Naive thymus-derived CD4-positive, alpha-beta T cell (primary cell): Measurements from ENCODE around the gene VMO1. TPM values are rescaled to one million over a fixed set of nuclear protein-coding genes. Genes with fewer than 3 reads are reported as not detected.
A peak's percentile ranks its signal among the peaks of the same experiment; 100 is the strongest.
"Not testable (repeated sequence)": the region's sequence is repeated elsewhere in the genome, so short reads cannot be mapped to it uniquely, and the experiment has no call there.

ENCODE experiments used
- ATAC-seq: fragments of 150-1000 bp; cut with Tn5 transposase; 2 replicates; pipeline ENCODE4 v1.10.0; 2021; ENCODE audit warnings: mild to moderate bottlenecking, moderate library complexity
- CTCF ChIA-PET: fragments of 350-600 bp; sonication (Branson Sonifier 250); formaldehyde crosslinking; loops from one replicate; lab custom pipeline; 2021; ENCODE audit warnings: antibody characterized with exemption; lab: Charles Lee
- POLR2A ChIA-PET: fragments of 350-600 bp; sonication (Branson Sonifier 250); formaldehyde crosslinking; loops from one replicate; lab custom pipeline; 2021; ENCODE audit warnings: antibody characterized with exemption, inconsistent platforms; lab: Charles Lee
- DNase-seq, 9 donors: peaks; one replicate each; pipeline versions ENCODE4 v3.0.0 to v3.0.0-alpha.2; 2020 to 2022; ENCODE audit warnings: mixed read lengths in 1 of 9
- H3K27ac ChIP-seq: one replicate; pipeline ENCODE4 v1.7.0; 2013; ENCODE audit warnings: mild to moderate bottlenecking, low read depth, low read length, moderate library complexity
- H3K27me3 ChIP-seq, 2 donors: one replicate each; pipeline ENCODE4 v1.7.0; 2013; ENCODE audit warnings: low read length in 2 of 2, mild to moderate bottlenecking in 2 of 2, moderate library complexity in 2 of 2; ENCODE audit not compliant: control insufficient read depth in 2 of 2, insufficient read depth in 2 of 2
- H3K36me3 ChIP-seq, 3 experiments: 1 replicate in 2 of 3; 2 replicates in 1 of 3; pipeline ENCODE4 v1.7.0; 2013; ENCODE audit warnings: low read length in 3 of 3, mild to moderate bottlenecking in 3 of 3, moderate library complexity in 1 of 3; ENCODE audit not compliant: insufficient read depth in 3 of 3, control insufficient read depth in 2 of 3
- H3K4me1 ChIP-seq, 2 donors: one replicate each; pipeline ENCODE4 v1.7.0; 2013; ENCODE audit warnings: low read length in 2 of 2, mild to moderate bottlenecking in 2 of 2, moderate library complexity in 1 of 2; ENCODE audit not compliant: control insufficient read depth in 2 of 2, insufficient read depth in 2 of 2
- H3K4me3 ChIP-seq: 2 replicates; pipeline ENCODE4 v1.7.0; 2013; ENCODE audit warnings: mild to moderate bottlenecking, low read length
- H3K9me3 ChIP-seq, 3 experiments: 1 replicate in 2 of 3; 2 replicates in 1 of 3; pipeline ENCODE4 v1.7.0; 2013; ENCODE audit warnings: low read length in 3 of 3; ENCODE audit not compliant: control insufficient read depth in 2 of 3
- H3K27ac Mint-ChIP-seq, 9 donors: one replicate each; pipeline ENCODE4 v1.8.0; 2020 to 2022; ENCODE audit warnings: mixed read lengths in 9 of 9, mild to moderate bottlenecking in 8 of 9, moderate library complexity in 5 of 9, inconsistent platforms in 2 of 9
- H3K27me3 Mint-ChIP-seq, 5 donors: one replicate each; pipeline ENCODE4 v1.8.0; 2021 to 2022; ENCODE audit warnings: mixed read lengths in 5 of 5, mild to moderate bottlenecking in 1 of 5
- H3K36me3 Mint-ChIP-seq, 5 donors: one replicate each; pipeline ENCODE4 v1.8.0; 2020 to 2022; ENCODE audit warnings: mixed read lengths in 5 of 5, mild to moderate bottlenecking in 3 of 5, inconsistent platforms in 1 of 5
- H3K4me1 Mint-ChIP-seq, 7 donors: one replicate each; pipeline ENCODE4 v1.8.0; 2020 to 2022; ENCODE audit warnings: mixed read lengths in 7 of 7, mild to moderate bottlenecking in 3 of 7, inconsistent platforms in 1 of 7
- H3K4me3 Mint-ChIP-seq, 10 donors: one replicate each; pipeline ENCODE4 v1.8.0; 2020 to 2022; ENCODE audit warnings: mild to moderate bottlenecking in 10 of 10, mixed read lengths in 10 of 10, moderate library complexity in 6 of 10, inconsistent platforms in 2 of 10
- H3K9me3 Mint-ChIP-seq, 11 donors: one replicate each; pipeline ENCODE4 v1.8.0; 2020 to 2022; ENCODE audit warnings: mixed read lengths in 11 of 11, mild to moderate bottlenecking in 4 of 11, inconsistent platforms in 1 of 11, moderate library complexity in 1 of 11
- intact Hi-C, 2 donors: fragments of 100-400 bp; cut with micrococcal nuclease; formaldehyde crosslinking; loops; one replicate each; pipeline ENCODE4 v1.15.1; 2023
- polyA plus RNA-seq, 2 donors: library from polyadenylated mRNA; unstranded; fragments of 300-500 nt; fragmentation: Illumina TruSeq; gene quantifications; one replicate each; pipeline ENCODE4 v1.2.3, GENCODE V29; 2021
- total RNA-seq, 6 experiments: library from RNA in 5 of 6; stranded (reverse) in 5 of 6; gene quantifications; 1 replicate in 5 of 6; 2 replicates in 1 of 6; pipeline ENCODE4 v1.2.3 and lab custom pipeline; 2021 to 2026

Gene VMO1
- 1 to 10 TPM in 1 of 5 experiments, under 1 TPM in 1, not detected in 3; 0.66 to 3.0 TPM for total RNA-seq
- not detected for polyA plus RNA-seq
- not detected for total RNA-seq (lab: John Stamatoyannopoulos, UW)

- DNase-seq = no peak
- H3K9me3 ChIP-seq = no peaks in the 10 kb centered on the region
- H3K36me3 Mint-ChIP-seq = peaks cover 0 to 4% (median 0%) of the 10 kb centered on the region in 5 donors
- peaks cover 0 to 2% (median 0%) of the 10 kb centered on the region in 11 donors for H3K9me3 Mint-ChIP-seq
- H3K4me1 Mint-ChIP-seq = peaks cover 14 to 35% (median 19%) of the 10 kb centered on the region in 7 donors
- H3K4me1 ChIP-seq = peaks cover 15 to 20% of the 10 kb centered on the region in 2 donors
- H3K27me3 ChIP-seq = peaks cover 3 to 16% of the 10 kb centered on the region in 2 donors
- no peak for ATAC-seq
- intact Hi-C loops = loop anchor here in 1 of 2 donors (5.0 kb wide), 1 partner anchor 116 kb away; the partner anchor contains the start of gene CHRNE
- ChIA-PET CTCF (interaction anchor here (1.4 kb wide), 1 partner anchor 9 kb away, joined by 3 read pairs; no protein-coding TSS in a partner anchor), POLR2A (no interaction called here)
- peaks cover 48 to 72% (median 56%) of the 10 kb centered on the region in 5 donors for H3K27me3 Mint-ChIP-seq
- H3K27ac ChIP-seq = no peak within 1 kb of the TSS
- H3K36me3 ChIP-seq = no peaks in the 10 kb centered on the region
- H3K4me3 Mint-ChIP-seq = peak within 1 kb of the TSS; percentile 44 to 74 (median 65)
- H3K4me3 ChIP-seq = no peak within 1 kb of the TSS
- no peak within 1 kb of the TSS for H3K27ac Mint-ChIP-seq
Measured at GRCh38 chr17:4786106-4786511, at the start of gene VMO1. Gene VMO1, minus strand, starts transcription at chr17:4786364. Its CDS starts 12 bp downstream, at chr17:4786352.

GRCh38 chr17:4834681-4835020 is 48.5 kb upstream of the VMO1 start:
- Mint-ChIP-seq H3K36me3 (peaks cover 0 to 14% (median 5%) of the 10 kb centered on the region in 5 donors), H3K27me3 (peaks cover 0 to 2% (median 0%) of the 10 kb centered on the region in 5 donors), H3K4me1 (peaks cover 41 to 53% (median 47%) of the 10 kb centered on the region in 7 donors), H3K4me3 (peak overlapping the region; percentile 79 to 99 (median 90)), H3K27ac (peak overlapping the region; percentile 55 to 95 (median 86)), H3K9me3 (no peaks in the 10 kb centered on the region)
- Histone ChIP-seq H3K36me3 (peaks cover 0 to 14% (median 0%) of the 10 kb centered on the region in 3 experiments), H3K4me1 (peaks cover 17 to 31% of the 10 kb centered on the region in 2 donors), H3K27me3 (no peaks in the 10 kb centered on the region), H3K9me3 (no peaks in the 10 kb centered on the region), H3K4me3 (peak overlapping the region; percentile 87), H3K27ac (peak overlapping the region; percentile 85)
- ChIA-PET POLR2A (interaction anchor here (1.1 to 1.6 kb wide), 2 partner anchors 10 to 125 kb away, joined by 4 read pairs; partner anchors contain the start of gene ARRB2), CTCF (interaction anchor here (1.0 to 1.2 kb wide), 2 partner anchors 16 to 46 kb away, joined by 3 to 4 read pairs; no protein-coding TSS in a partner anchor)
- ATAC-seq (no peak), DNase-seq (no peak)
- intact Hi-C loops = loop anchor here (5.0 to 10.0 kb wide), 3 partner anchors 48 to 113 kb away; partner anchors contain the start of gene PFN1 (in 1 of the 2)

GRCh38 chr17:4833941-4834680 is 47.9 kb upstream of the VMO1 start:
- Mint-ChIP-seq H3K27ac (peak overlapping the region; percentile 79 to 95 (median 86)), H3K27me3 (peaks cover 0 to 2% (median 0%) of the 10 kb centered on the region in 5 donors), H3K4me3 (peak overlapping the region; percentile 79 to 99 (median 90)), H3K4me1 (peaks cover 35 to 47% (median 42%) of the 10 kb centered on the region in 7 donors), H3K36me3 (peaks cover 0 to 12% (median 4%) of the 10 kb centered on the region in 5 donors), H3K9me3 (no peaks in the 10 kb centered on the region)
- intact Hi-C loops = loop anchor here (1.0 to 10.0 kb wide), 10 partner anchors 27 to 691 kb away; partner anchors contain the start of genes ARRB2 (in 2 of the 2), MED11 (in 2 of the 2), PLD2 (in 2 of the 2) and PSMB6 (in 2 of the 2)
- ATAC-seq (no peak), DNase-seq (peak in 3 of 9 donors; percentile 8 to 32 (median 10))
- ChIA-PET CTCF (interaction anchor here (1.0 to 1.2 kb wide), 2 partner anchors 16 to 47 kb away, joined by 3 to 4 read pairs; no protein-coding TSS in a partner anchor), POLR2A (interaction anchor here (0.6 to 1.6 kb wide), 3 partner anchors 9 to 124 kb away, joined by 4 read pairs; partner anchors contain the start of gene ARRB2)
- Histone ChIP-seq H3K9me3 (no peaks in the 10 kb centered on the region), H3K4me3 (peak overlapping the region; percentile 87), H3K36me3 (peaks cover 0 to 14% (median 0%) of the 10 kb centered on the region in 3 experiments), H3K27me3 (no peaks in the 10 kb centered on the region), H3K27ac (peak overlapping the region; percentile 85), H3K4me1 (peaks cover 17 to 27% of the 10 kb centered on the region in 2 donors)

- H3K4me1 Mint-ChIP-seq = peaks cover 34 to 42% (median 38%) of the 10 kb centered on the region in 7 donors
- CTCF ChIA-PET = no interaction called here
- Histone ChIP-seq H3K9me3 (no peaks in the 10 kb centered on the region), H3K27me3 (no peaks in the 10 kb centered on the region), H3K4me3 (peak within 1 kb of the TSS; percentile 87), H3K4me1 (peaks cover 14 to 27% of the 10 kb centered on the region in 2 donors), H3K27ac (peak within 1 kb of the TSS; percentile 85), H3K36me3 (peaks cover 0 to 13% (median 0%) of the 10 kb centered on the region in 3 experiments)
- intact Hi-C loops = loop anchor here (1.0 to 10.0 kb wide), 10 partner anchors 26 to 690 kb away; partner anchors contain the start of genes ARRB2 (in 2 of the 2), MED11 (in 2 of the 2), PLD2 (in 2 of the 2) and PSMB6 (in 2 of the 2)
- H3K36me3 Mint-ChIP-seq = peaks cover 0 to 12% (median 4%) of the 10 kb centered on the region in 5 donors
- POLR2A ChIA-PET = interaction anchor here (1.1 to 1.6 kb wide), 2 partner anchors 8 to 123 kb away, joined by 4 read pairs; partner anchors contain the start of gene ARRB2
- DNase-seq (peak; percentile 80 to 89 (median 85)), ATAC-seq (peak; percentile 96)
- peak within 1 kb of the TSS; percentile 82 to 97 (median 92) for H3K27ac Mint-ChIP-seq
- peak within 1 kb of the TSS; percentile 89 to 99 (median 96) for H3K4me3 Mint-ChIP-seq
- no peaks in the 10 kb centered on the region for H3K9me3 Mint-ChIP-seq
- H3K27me3 Mint-ChIP-seq = peaks cover 0 to 5% (median 0%) of the 10 kb centered on the region in 5 donors
Measured at GRCh38 chr17:4833178-4833940, 47.2 kb upstream of the VMO1 start, which contains the start of gene MINK1. Gene MINK1, plus strand, starts transcription at chr17:4833340. Its CDS starts 244 bp downstream, at chr17:4833584.

- H3K36me3 Mint-ChIP-seq, CTCF ChIA-PET, POLR2A ChIA-PET, H3K9me3 ChIP-seq, H3K36me3 ChIP-seq, DNase-seq, H3K9me3 Mint-ChIP-seq, H3K27me3 ChIP-seq, H3K27me3 Mint-ChIP-seq: not testable (repeated sequence)
- Mint-ChIP-seq H3K4me3 (peak overlapping the region; percentile 89 to 97 (median 96)), H3K4me1 (peaks cover 30 to 36% (median 33%) of the 10 kb centered on the region in 7 donors), H3K27ac (peak overlapping the region in 8 of 9 donors; percentile 53 to 97 (median 92))
- intact Hi-C loops = loop anchor here (1.0 to 10.0 kb wide), 10 partner anchors 26 to 690 kb away; partner anchors contain the start of genes ARRB2 (in 2 of the 2), MED11 (in 2 of the 2), PLD2 (in 2 of the 2) and PSMB6 (in 2 of the 2)
- H3K27ac ChIP-seq = peak overlapping the region; percentile 85
- H3K4me1 ChIP-seq = peaks cover 13 to 27% of the 10 kb centered on the region in 2 donors
- peak; percentile 10 for ATAC-seq
- peak overlapping the region; percentile 87 for H3K4me3 ChIP-seq
Measured at GRCh38 chr17:4832829-4833177, 46.6 kb upstream of the VMO1 start.
